ENCODE measurements around the gene CR2.

- TF ChIP-seq POLR2AphosphoS5 (IDR thresholded peaks at IDR 0.05) (no peak), POLR2A (IDR thresholded peaks at IDR 0.05) (no peak), CTCF (IDR thresholded peaks at IDR 0.05) (no peak), EP300 (IDR thresholded peaks at IDR 0.05) (no peak)
Measured at GRCh38 chr1:207420109-207420508, 34.0 kb upstream of the CR2 start.
